ENCODE data around the gene CPXM1.

Gene CPXM1

DNA sequence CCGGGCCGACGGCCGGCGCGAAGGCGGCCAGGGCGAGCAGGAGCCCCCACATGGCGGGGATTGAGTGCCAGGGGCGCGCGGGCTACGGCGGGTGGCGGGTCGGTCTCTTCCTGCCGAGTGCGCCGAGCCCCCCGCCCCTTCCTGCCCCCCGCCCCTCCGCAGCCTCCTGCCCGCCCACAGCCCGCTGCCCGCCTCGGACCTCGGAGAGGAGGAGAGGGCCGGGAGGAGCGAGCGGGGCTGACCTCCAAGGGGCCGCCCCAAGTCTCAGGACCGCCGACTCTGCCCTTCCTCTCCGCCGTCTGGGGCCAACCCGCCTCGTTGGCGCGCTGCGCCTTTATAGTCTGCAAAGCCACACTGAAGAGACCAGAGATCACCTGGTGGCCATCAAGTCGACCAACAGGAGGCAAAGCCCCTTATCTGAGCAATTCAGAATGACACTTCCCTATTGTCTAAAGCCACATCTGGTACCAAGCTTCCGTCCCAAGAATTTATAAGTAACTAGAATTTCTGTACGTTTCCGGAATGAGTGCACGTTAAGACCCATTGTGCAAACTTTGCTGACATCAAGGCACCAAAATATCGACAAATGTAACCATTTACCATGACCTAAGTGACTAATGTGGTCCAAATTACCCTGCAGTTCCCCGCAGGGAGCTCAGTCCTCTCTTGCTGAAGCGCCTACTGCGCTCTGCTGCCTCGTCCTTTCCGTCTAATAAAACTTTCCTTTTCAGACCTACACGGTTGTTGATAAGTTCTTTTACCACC, at the start of gene CPXM1:
TSS of gene CPXM1 (minus strand) at position 107 of the 765 bp plus-strand sequence. CDS start at position 52, 55 bp downstream.
- Histone ChIP-seq H3K27me3 (peaks cover 5 to 23% (median 20%) of the 10 kb centered on the region in 11 experiments; a peak in 17 of 22 replicates), H3K9ac (peak within 1 kb of the TSS; percentile 79 to 99 (median 97)), H3K4me3 (peak within 1 kb of the TSS; percentile 58 to 94 (median 86)), H3K9me3 (replicated peaks in 1 of 11) (no peaks in the 10 kb centered on the region), H4K20me1 (peaks cover 0 to 31% (median 28%) of the 10 kb centered on the region in 11 experiments; a peak in 18 of 22 replicates), H3K4me1 (peaks cover 34 to 58% (median 47%) of the 10 kb centered on the region in 10 experiments), H3K36me3 (peaks cover 6 to 32% (median 30%) of the 10 kb centered on the region in 11 experiments; a peak in 21 of 22 replicates), H3K4me2 (peak within 1 kb of the TSS; percentile 89 to 99 (median 92)), H3K27ac (peak within 1 kb of the TSS; percentile 55 to 100 (median 97); a peak in 21 of 22 replicates)
- peak in 8 of 11 experiments; percentile 44 to 97 (median 66); a peak in 15 of 22 replicates for TF ChIP-seq Cebpa-rat (IDR thresholded peaks at IDR 0.05)

- Histone ChIP-seq H3K4me2 (no peak overlapping the region), H3K36me3 (peaks cover 0 to 15% (median 5%) of the 10 kb centered on the region in 11 experiments; a peak in 5 of 22 replicates), H3K27ac (no peak overlapping the region), H3K9me3 (replicated peaks in 1 of 11) (no peaks in the 10 kb centered on the region), H3K4me3 (no peak overlapping the region), H3K27me3 (no peaks in the 10 kb centered on the region), H3K4me1 (peaks cover 0 to 4% (median 0%) of the 10 kb centered on the region in 10 experiments; a peak in 2 of 20 replicates), H3K9ac (no peak overlapping the region), H4K20me1 (peaks cover 0 to 23% (median 0%) of the 10 kb centered on the region in 11 experiments; a peak in 3 of 22 replicates)
- no peak for TF ChIP-seq Cebpa-rat (IDR thresholded peaks at IDR 0.05)
These were observed 49.1 kb upstream of the CPXM1 start for GRCh38 chr20:2849529-2849928.

DNA sequence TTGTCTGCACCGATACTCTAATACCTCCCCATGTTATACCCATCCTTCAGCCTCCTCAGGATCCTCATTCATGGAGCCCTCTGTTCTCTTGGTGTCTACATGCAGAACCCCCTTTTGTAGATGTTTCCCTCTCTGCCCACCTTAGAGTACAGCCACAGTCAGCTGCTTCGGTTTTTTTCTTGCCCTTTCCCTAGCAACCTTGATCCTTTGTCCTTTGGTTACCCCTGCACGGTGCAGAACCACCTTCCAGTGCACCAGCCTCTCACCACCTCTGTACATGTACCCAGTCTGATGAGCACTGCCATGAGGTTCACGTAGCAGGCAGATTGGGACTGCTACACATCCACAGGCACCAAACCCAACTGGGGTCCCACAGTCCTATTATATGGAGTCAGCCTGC, 47.4 kb upstream of the CPXM1 start:
- no peak overlapping the region for H3K4me2 ChIP-seq
- no peak overlapping the region for H3K4me3 ChIP-seq
- peaks cover 0 to 4% (median 0%) of the 10 kb centered on the region in 10 experiments; a peak in 2 of 20 replicates for H3K4me1 ChIP-seq
- H3K27ac ChIP-seq, result no peak overlapping the region
- no peaks in the 10 kb centered on the region for H3K27me3 ChIP-seq
- H3K9ac ChIP-seq, result no peak overlapping the region
- no peak for TF ChIP-seq Cebpa-rat (IDR thresholded peaks at IDR 0.05)
- H4K20me1 ChIP-seq, result peaks cover 0 to 31% (median 0%) of the 10 kb centered on the region in 11 experiments; a peak in 4 of 22 replicates
- H3K36me3 ChIP-seq, result peaks cover 0 to 28% (median 5%) of the 10 kb centered on the region in 11 experiments; a peak in 6 of 22 replicates
- no peaks in the 10 kb centered on the region for H3K9me3 ChIP-seq (replicated peaks in 1 of 11)

DNA sequence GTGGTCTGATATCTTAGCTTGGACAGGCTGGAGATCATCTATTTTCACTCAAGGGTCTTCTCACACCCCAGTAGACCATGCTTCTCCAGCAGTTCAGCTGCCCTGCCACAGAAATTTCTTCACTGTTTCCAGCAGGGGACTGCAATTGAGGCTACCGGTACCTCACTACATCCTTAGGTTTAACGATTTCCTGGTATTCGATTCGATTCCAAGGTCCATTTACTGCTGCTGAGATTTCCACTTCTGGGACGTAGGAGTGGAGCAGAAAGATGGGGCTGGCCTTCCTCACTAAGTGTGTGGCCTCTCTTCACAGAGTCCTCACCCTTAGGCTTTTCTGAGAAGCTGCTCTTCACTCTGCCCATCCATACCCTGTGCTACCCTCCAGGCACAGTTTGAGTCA, 46.3 kb upstream of the CPXM1 start:
- Histone ChIP-seq H3K36me3 (peaks cover 0 to 28% (median 5%) of the 10 kb centered on the region in 11 experiments; a peak in 6 of 22 replicates), H4K20me1 (peaks cover 0 to 21% (median 0%) of the 10 kb centered on the region in 11 experiments; a peak in 4 of 22 replicates), H3K4me3 (no peak overlapping the region), H3K9me3 (replicated peaks in 1 of 11) (no peaks in the 10 kb centered on the region), H3K4me1 (peaks cover 2 to 6% (median 3%) of the 10 kb centered on the region in 10 experiments), H3K4me2 (no peak overlapping the region), H3K27me3 (no peaks in the 10 kb centered on the region), H3K9ac (no peak overlapping the region), H3K27ac (no peak overlapping the region)
- no peak for TF ChIP-seq Cebpa-rat (IDR thresholded peaks at IDR 0.05)

DNA sequence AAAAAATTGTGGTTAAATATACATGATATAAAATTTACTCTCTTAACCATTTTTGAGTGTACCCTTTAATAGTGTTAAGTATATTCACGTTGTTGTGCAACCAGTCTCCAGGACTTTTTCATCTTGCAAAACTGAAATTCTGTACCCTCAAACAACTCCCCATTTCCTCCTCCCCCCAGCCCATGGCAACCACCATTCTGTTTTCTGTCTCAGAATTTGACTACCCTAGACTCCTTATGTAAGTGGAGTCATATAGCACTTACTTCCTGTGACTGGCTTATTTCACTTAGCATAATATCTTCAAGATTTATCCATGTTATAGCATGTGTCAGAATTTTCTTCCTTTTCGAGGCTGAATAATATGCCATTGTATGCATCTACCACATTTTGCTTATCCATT, 45.2 kb upstream of the CPXM1 start:
- Histone ChIP-seq H3K9me3 (replicated peaks in 1 of 11) (no peaks in the 10 kb centered on the region), H3K4me1 (peaks cover 8 to 12% (median 9%) of the 10 kb centered on the region in 10 experiments), H4K20me1 (peaks cover 0 to 21% (median 0%) of the 10 kb centered on the region in 11 experiments; a peak in 4 of 22 replicates), H3K27ac (no peak overlapping the region), H3K36me3 (peaks cover 0 to 28% (median 5%) of the 10 kb centered on the region in 11 experiments; a peak in 6 of 22 replicates), H3K9ac (no peak overlapping the region), H3K27me3 (no peaks in the 10 kb centered on the region), H3K4me3 (no peak overlapping the region), H3K4me2 (no peak overlapping the region)
- TF ChIP-seq Cebpa-rat (IDR thresholded peaks at IDR 0.05), result no peak

GRCh38 chr20:2840967-2841531, 40.6 kb upstream of the CPXM1 start:
- H3K4me3 ChIP-seq, result peak overlapping the region; percentile 70 to 89 (median 80)
- H3K27ac ChIP-seq, result peak overlapping the region; percentile 40 to 98 (median 93); a peak in 21 of 22 replicates
- peaks cover 0 to 13% (median 0%) of the 10 kb centered on the region in 11 experiments; a peak in 2 of 22 replicates for H3K36me3 ChIP-seq
- peaks cover 0 to 9% (median 0%) of the 10 kb centered on the region in 11 experiments; a peak in 4 of 22 replicates for H4K20me1 ChIP-seq
- TF ChIP-seq Cebpa-rat (IDR thresholded peaks at IDR 0.05), result no peak
- H3K9ac ChIP-seq, result peak overlapping the region; percentile 76 to 93 (median 88)
- peak overlapping the region; percentile 79 to 94 (median 91) for H3K4me2 ChIP-seq
- peaks cover 39 to 48% (median 42%) of the 10 kb centered on the region in 10 experiments for H3K4me1 ChIP-seq
- no peaks in the 10 kb centered on the region for H3K27me3 ChIP-seq
- H3K9me3 ChIP-seq (replicated peaks in 1 of 11), result no peaks in the 10 kb centered on the region

- TF ChIP-seq Cebpa-rat (IDR thresholded peaks at IDR 0.05), result no peak
- Histone ChIP-seq H3K27ac (peak within 1 kb of the TSS; percentile 86 to 98 (median 94)), H3K27me3 (no peaks in the 10 kb centered on the region)
These were observed 39.9 kb upstream of the CPXM1 start, which contains the start of the genes PCED1A and VPS16 for GRCh38 chr20:2840138-2840966. TSS of gene PCED1A (minus strand) at chr20:2840655. CDS start at chr20:2839912, 743 bp downstream. TSS of gene VPS16 (plus strand) at chr20:2840745. CDS start at chr20:2840775, 30 bp downstream.

GRCh38 chr20:2839732-2840137, 39.3 kb upstream of the CPXM1 start:
- Histone ChIP-seq H3K4me3 (peak overlapping the region; percentile 70 to 89 (median 80)), H3K4me1 (peaks cover 39 to 48% (median 42%) of the 10 kb centered on the region in 10 experiments), H4K20me1 (peaks cover 0 to 9% (median 0%) of the 10 kb centered on the region in 11 experiments; a peak in 4 of 22 replicates), H3K27me3 (no peaks in the 10 kb centered on the region), H3K27ac (peak overlapping the region; percentile 86 to 98 (median 94); a peak in 21 of 22 replicates), H3K4me2 (peak overlapping the region; percentile 85 to 95 (median 89)), H3K9ac (peak overlapping the region in 9 of 11 experiments; percentile 79 to 93 (median 88); a peak in 17 of 22 replicates), H3K9me3 (replicated peaks in 1 of 11) (no peaks in the 10 kb centered on the region), H3K36me3 (peaks cover 0 to 13% (median 0%) of the 10 kb centered on the region in 11 experiments; a peak in 5 of 22 replicates)
- TF ChIP-seq Cebpa-rat (IDR thresholded peaks at IDR 0.05), result no peak

More at GRCh38 chr20:2840138-2840966, 39.9 kb upstream of the CPXM1 start, which contains the start of the genes PCED1A and VPS16:
- Histone ChIP-seq H3K9ac (peak within 1 kb of the TSS; percentile 76 to 93 (median 88)), H3K36me3 (peaks cover 0 to 13% (median 0%) of the 10 kb centered on the region in 11 experiments; a peak in 5 of 22 replicates), H3K4me1 (peaks cover 39 to 48% (median 42%) of the 10 kb centered on the region in 10 experiments), H4K20me1 (peaks cover 0 to 9% (median 0%) of the 10 kb centered on the region in 11 experiments; a peak in 4 of 22 replicates), H3K4me3 (peak within 1 kb of the TSS; percentile 70 to 89 (median 80)), H3K9me3 (replicated peaks in 1 of 11) (no peaks in the 10 kb centered on the region), H3K4me2 (peak within 1 kb of the TSS; percentile 86 to 95 (median 91))
